ENCODE measurements around the gene RGS6. TPM values are rescaled to one million over a fixed set of nuclear protein-coding genes. Genes with fewer than 3 reads are reported as not detected.
A peak's percentile ranks its signal among the peaks of the same experiment; 100 is the strongest.

The RGS6 gene
- total RNA-seq, 1 donor from 2014 or later: 5.1 TPM

DNA sequence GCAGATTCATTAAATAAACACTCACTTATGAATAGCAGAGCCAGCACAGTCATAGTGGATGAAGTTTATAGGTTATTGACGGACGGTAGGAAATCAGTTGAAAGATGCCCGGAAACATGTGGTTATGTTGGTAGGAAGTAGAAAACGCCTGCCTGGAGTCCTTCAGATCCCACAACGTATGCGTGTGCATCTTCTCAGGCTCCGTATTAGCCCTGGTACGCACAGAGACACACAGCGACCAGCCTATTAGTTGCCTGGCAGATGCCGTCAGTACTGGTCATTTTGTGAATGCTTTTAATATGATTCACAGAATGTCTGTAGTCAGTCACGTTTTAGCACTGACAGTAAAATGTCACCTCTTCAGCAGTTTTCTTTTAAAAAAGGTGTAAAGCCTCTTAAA, 196.4 kb downstream of the RGS6 start:
- TF ChIP-seq, protein P1, sequence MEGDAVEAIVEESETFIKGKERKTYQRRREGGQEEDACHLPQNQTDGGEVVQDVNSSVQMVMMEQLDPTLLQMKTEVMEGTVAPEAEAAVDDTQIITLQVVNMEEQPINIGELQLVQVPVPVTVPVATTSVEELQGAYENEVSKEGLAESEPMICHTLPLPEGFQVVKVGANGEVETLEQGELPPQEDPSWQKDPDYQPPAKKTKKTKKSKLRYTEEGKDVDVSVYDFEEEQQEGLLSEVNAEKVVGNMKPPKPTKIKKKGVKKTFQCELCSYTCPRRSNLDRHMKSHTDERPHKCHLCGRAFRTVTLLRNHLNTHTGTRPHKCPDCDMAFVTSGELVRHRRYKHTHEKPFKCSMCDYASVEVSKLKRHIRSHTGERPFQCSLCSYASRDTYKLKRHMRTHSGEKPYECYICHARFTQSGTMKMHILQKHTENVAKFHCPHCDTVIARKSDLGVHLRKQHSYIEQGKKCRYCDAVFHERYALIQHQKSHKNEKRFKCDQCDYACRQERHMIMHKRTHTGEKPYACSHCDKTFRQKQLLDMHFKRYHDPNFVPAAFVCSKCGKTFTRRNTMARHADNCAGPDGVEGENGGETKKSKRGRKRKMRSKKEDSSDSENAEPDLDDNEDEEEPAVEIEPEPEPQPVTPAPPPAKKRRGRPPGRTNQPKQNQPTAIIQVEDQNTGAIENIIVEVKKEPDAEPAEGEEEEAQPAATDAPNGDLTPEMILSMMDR (IDR thresholded peaks at IDR 0.05; ENCODE audit: unreplicated experiment): no peak
- DNase-seq (ENCODE audit: low spot score, unreplicated experiment): no peak

DNA sequence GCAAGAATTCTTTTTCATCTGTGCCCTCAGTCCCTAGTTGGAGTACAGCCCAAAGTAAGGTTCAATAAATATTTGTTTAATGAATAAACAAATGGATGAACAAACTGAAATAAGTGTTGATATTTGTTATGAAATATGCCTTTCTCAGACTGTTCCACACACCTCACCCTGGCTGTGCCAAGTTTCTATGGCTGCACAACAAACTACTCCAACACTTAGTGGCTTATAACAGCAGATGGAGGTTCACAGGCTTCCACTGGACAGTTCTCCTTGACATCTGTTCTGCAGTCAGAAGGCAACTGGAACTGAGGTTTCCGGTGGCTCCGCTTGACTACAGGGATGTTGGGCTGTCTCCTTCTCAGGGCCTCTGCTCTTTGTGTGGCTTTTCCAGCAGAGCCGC, 197.1 kb downstream of the RGS6 start:
- H3K9me3 Mint-ChIP-seq (ENCODE audit: low read depth): peaks cover 8% of the 10 kb centered on the region
- H3K27ac Mint-ChIP-seq: no peak overlapping the region
- peaks cover 9% of the 10 kb centered on the region for H3K27me3 Mint-ChIP-seq
- H3K36me3 Mint-ChIP-seq (ENCODE audit: insufficient read depth): peaks cover 1% of the 10 kb centered on the region
- peaks cover 3% of the 10 kb centered on the region for H3K4me1 Mint-ChIP-seq (ENCODE audit: low read depth)
- no peak for DNase-seq (ENCODE audit: low spot score, unreplicated experiment)
- no peak overlapping the region for H3K4me3 Mint-ChIP-seq (ENCODE audit: low read depth)
- TF ChIP-seq, protein P1 (IDR thresholded peaks at IDR 0.05; ENCODE audit: unreplicated experiment): no peak

More for the DNA sequence above, 196.4 kb downstream of the RGS6 start:
- Mint-ChIP-seq H3K27ac (no peak overlapping the region), H3K27me3 (peaks cover 4% of the 10 kb centered on the region), H3K4me3 (ENCODE audit: low read depth) (no peak overlapping the region), H3K4me1 (ENCODE audit: low read depth) (peaks cover 3% of the 10 kb centered on the region), H3K9me3 (ENCODE audit: low read depth) (peaks cover 8% of the 10 kb centered on the region), H3K36me3 (ENCODE audit: insufficient read depth) (peaks cover 1% of the 10 kb centered on the region)

DNA sequence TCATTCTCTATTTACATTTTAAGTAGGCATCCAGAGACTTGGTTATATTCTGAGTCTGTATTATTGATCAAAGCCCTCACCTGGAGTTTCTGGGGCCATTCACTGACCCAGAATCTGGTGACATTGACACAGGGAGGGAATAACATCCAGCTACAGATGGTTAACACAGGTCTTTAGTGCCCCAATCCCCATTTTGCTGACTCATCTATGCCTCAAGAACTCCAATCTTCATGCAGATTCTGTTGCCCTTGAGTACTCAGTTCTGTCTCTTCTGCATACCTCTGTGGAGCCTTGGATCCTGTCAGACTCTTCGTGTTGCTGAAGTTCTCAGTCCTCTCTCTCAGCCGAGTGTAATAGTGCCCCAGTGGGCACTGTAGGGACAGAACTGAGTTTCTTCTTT, 208.9 kb downstream of the RGS6 start:
- Mint-ChIP-seq H3K9me3 (ENCODE audit: low read depth) (no peaks in the 10 kb centered on the region), H3K4me3 (ENCODE audit: low read depth) (no peak overlapping the region), H3K27ac (peak overlapping the region; percentile 42), H3K27me3 (peaks cover 3% of the 10 kb centered on the region), H3K36me3 (ENCODE audit: insufficient read depth) (no peaks in the 10 kb centered on the region), H3K4me1 (ENCODE audit: low read depth) (no peaks in the 10 kb centered on the region)
- DNase-seq (ENCODE audit: low spot score, unreplicated experiment): no peak
- TF ChIP-seq, protein P1 (IDR thresholded peaks at IDR 0.05; ENCODE audit: unreplicated experiment): no peak

DNA sequence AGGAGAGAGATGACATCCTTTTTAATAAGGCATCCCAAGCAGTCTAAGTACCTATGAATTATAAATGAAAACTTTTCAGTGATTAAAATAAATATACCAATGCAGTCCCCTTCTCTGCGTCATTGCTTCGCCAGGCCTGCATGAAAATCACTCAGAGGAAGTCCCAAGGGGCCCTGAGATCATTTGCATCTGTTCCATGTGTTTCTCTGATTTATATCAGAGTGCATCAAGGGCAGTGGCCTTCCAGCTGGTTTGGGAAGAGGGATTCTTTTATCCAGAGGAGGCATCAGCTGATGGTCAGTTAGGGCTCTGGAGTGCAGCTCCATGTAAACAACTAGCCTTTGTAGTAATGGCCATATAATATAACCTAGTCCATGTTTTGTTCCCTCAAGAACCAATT, 210.1 kb downstream of the RGS6 start:
- H3K9me3 Mint-ChIP-seq (ENCODE audit: low read depth): no peaks in the 10 kb centered on the region

DNA sequence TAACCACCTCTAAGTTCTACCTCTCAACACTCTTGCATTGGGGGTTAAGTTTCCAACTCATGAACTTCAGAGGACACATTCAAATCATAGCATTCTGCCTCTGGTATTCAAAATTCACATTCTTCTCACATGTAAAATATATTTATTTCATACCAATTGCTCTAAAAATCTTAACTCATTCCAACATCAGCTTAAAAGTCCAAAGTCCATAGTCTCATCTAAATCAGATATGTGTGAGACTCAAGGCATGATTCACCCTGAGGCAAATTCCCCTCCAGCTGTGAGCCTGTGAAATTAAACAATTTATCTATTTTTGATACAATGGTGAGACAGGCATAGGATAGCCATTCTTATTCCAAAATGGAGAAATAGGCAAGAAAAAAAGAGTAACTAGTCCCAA, 214.0 kb downstream of the RGS6 start:
- peaks cover 3% of the 10 kb centered on the region for H3K27me3 Mint-ChIP-seq
- no peak overlapping the region for H3K27ac Mint-ChIP-seq
- peaks cover 1% of the 10 kb centered on the region for H3K4me1 Mint-ChIP-seq (ENCODE audit: low read depth)
- H3K36me3 Mint-ChIP-seq (ENCODE audit: insufficient read depth): no peaks in the 10 kb centered on the region
- no peak for DNase-seq (ENCODE audit: low spot score, unreplicated experiment)
- H3K4me3 Mint-ChIP-seq (ENCODE audit: low read depth): no peak overlapping the region
- TF ChIP-seq, protein P1 (IDR thresholded peaks at IDR 0.05; ENCODE audit: unreplicated experiment): no peak
- no peaks in the 10 kb centered on the region for H3K9me3 Mint-ChIP-seq (ENCODE audit: low read depth)

More for the DNA sequence above, 210.1 kb downstream of the RGS6 start:
- TF ChIP-seq, protein P1 (IDR thresholded peaks at IDR 0.05; ENCODE audit: unreplicated experiment): no peak
- Mint-ChIP-seq H3K27me3 (peaks cover 3% of the 10 kb centered on the region), H3K27ac (no peak overlapping the region), H3K4me1 (ENCODE audit: low read depth) (no peaks in the 10 kb centered on the region), H3K4me3 (ENCODE audit: low read depth) (no peak overlapping the region), H3K36me3 (ENCODE audit: insufficient read depth) (no peaks in the 10 kb centered on the region)
- DNase-seq (ENCODE audit: low spot score, unreplicated experiment): no peak

All from progenitor cell of endocrine pancreas (in vitro differentiated cells).